T-helper 9 cell (primary cell): ENCODE measurements around the gene DUSP14.
A peak's percentile ranks its signal among the peaks of the same experiment; 100 is the strongest.
"Not testable (repeated sequence)": the region's sequence is repeated elsewhere in the genome, so short reads cannot be mapped to it uniquely, and the experiment has no call there.

Experiments used
- DNase-seq: peaks from one replicate; pipeline ENCODE4 v3.0.0-alpha.2; 2020

DUSP14 gene

DNA sequence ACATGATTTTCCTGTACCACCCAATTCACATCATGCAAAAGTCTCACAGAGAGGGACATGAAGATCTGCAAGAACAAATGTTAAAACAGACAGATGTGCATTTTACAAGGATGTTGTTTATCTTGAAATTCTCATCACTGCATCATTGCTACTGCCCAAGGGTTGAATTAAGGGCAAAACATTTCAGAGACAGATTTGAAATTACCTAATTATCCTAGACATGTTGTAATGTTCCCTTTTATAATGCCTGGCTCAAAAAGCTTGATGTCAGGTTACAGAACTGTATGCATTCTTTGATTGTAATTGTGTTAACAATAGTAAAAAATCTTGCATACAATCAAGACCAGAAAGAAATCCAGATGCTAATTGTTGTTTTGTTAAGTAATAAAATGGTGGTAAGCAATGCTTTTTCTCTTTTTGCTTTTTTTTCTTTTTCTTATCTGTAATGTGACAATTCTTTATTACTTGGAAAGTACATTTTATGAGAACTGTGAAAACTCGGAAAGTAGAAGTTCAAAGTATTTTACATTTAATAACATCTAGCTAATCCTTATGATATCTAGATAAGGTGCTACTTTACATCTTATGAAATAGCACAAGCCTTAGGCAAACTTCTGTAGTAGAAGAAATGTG is 3.6 kb upstream of the DUSP14 start:
- no peak for DNase-seq

DNA sequence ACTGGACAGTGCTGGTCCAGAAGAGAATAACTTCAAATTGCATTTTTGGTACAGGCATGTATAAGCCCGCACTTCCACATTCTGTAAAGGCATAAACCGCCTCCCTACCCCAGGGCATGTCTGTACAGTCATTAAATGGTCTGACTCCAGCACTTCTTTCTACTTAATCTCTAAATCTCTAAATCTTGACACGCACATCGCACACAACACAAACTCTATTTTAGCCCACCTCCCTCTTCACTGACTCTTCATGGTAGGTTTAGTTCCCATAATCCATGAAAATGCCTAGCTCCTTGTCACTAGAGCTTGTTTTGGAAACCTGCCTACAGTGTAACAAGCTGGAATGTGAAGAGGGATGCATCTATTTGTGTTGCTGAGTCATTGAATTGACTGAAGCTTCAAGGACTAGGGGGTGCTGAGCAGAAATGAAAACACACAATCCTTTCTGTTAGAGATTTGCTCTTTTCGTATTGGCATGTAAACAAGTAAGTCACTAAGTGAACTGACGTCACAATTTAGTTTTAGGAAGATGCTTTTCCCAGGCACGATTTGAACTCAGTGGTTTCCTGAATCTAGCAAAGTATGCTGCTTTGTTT is 1.6 kb upstream of the DUSP14 start:
- DNase-seq: no peak

DNA sequence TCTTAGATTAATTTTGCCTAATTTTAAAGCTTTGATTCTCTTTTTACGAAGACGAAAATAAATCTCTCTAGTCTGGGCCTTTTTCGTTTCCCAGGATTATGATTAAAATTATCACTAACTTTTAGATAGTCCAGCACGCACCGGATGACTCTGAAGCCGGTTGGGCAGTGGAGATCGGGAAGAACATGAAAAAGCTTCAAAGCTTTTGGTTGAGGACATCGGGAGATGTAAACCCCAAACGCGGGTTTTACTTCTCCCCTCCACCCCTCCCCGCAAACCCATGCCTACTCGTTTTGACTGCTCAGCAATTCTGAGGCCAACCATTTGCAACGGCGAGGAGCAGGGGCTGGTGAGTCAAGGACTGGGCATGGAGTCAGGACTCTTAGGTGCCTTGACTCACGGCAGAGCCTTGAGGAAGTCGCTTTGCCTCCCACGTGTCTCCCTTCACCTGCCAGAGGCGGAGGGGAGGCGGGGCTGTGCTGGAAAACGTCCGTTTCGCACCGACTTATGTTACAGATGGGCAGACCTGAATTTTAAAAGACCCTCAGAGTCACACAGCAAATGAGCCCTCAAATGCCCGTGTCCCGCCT is 989 bp upstream of the DUSP14 start:
- DNase-seq: peak; percentile 42

DNA sequence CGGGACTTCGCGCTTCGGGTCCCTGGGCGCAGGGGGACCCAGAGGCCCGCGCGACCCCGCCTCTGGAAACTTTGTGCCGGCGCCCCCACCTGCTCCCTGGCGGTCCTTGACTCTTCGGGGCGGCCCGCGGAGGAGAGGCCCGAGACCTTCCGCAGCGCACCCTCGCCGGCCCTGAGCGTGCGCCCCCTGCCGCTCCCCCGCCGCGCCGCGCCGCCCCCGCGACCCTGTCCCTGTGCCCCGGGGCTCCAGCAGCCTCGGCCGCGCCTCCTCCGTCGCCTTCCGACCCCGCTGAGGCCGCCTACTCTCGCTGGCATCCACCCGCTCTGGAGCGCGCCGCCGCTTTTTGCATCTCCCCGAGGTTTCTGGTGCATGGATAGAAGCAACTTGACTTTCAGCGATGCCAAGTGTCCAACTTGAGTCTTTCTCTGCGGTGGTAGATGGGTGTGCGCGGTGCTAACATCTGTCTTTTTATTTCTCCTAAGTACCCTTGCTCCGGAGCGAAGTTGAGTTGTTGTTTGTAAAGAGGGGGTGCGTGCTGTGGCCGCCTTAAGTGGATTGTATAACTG is 414 bp downstream of the DUSP14 start:
- peak; percentile 65 for DNase-seq

DNA sequence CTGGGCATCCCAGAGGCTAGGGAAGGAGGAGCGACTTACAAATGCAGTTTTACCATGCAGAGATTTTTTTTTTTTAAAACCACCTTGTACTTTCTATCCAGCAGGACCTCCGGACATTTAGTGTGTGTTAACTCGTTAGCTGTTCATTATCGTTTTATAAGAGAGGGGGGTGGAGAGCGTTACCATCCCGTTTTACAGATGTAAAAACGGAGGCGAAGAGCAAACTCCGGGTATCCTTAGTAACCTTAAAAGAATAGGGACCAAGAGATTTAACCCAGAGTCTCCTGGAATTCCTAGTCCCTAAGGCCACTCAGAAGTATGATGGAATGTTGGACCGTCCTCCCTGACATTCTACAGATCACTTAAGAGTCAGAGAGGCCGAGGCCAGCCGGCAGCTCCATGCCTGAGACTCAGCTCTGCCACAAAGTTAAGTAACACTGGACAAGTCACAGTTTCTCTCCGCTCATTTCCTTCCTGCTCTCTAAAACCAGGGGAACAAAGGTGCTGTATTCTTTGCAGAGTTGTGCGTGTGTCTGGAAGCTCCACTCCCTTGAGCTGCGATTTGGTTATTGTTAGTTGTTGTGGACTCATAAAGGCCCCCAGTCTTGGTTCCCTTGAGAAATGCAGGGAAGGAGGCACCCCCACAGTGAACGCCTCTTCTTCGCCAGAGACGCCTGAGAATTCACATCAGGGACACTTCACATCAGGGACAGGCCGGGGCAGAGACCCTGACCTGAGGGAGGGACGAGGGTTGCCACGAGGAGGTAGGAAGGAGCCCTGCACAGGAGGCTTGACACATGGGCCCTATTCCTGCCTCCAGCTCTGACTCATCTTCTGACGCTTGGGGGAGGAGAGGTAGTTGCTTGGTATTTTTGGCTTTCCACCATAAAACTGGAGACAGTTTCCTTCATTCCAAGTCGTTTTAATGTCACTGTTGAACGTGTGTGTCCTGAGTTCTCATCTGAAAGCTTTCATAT is 1.2 kb downstream of the DUSP14 start:
- DNase-seq: no peak

DNA sequence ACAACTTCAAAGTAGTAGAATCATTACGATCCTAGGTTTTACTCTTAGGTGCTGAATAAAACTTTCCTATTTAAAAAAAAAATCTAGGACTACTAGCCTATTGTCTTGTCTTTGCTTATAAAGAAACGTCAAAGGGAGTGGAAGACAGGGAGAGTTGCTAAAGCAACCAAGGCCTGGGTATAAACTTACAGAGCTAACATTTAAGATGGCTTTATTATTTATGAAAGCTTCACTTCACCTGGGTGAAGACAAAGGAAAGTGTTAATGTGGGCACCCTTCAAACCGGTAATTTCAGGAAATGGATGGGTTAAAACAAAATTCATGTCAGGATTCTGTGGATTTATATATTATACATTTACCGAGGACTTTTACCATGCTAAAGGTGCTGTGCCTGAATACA is 2.5 kb downstream of the DUSP14 start:
- DNase-seq: no peak

DNA sequence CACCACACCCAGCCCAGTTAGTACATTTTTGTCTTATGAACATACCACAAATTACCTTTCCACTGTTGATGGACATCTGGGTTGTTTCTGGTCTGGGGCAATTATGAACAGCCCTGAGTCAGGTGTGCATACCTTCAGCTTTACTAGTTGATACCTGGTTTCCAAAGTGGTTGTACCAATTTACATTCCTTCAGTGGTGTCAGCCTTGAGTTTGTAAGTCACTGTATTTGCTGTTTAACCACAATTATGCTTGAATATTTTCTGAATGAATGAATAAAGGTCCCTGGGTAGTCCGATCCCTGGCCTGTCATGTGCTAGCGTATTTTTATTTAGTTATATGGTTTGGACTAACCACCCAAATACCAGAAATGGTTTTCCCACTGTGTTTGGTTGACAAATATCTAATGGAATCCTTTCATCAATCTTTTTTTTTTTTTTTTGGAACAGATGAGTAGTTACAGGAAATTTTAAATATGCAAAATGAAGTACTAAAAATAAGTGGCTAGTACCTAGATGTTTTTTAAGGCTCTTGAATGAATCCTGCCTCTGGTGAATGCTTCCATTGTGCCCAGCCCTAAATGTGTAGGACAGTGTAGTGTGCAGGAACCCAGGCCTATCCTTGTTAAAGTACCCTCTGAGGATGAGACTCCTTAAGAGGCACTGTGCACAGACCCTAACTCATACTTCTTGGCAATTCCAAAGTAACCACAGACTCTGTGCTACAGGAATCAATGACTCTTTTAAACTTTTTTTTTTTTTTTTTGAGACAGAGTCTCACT is 3.7 kb downstream of the DUSP14 start:
- no peak for DNase-seq

DNA sequence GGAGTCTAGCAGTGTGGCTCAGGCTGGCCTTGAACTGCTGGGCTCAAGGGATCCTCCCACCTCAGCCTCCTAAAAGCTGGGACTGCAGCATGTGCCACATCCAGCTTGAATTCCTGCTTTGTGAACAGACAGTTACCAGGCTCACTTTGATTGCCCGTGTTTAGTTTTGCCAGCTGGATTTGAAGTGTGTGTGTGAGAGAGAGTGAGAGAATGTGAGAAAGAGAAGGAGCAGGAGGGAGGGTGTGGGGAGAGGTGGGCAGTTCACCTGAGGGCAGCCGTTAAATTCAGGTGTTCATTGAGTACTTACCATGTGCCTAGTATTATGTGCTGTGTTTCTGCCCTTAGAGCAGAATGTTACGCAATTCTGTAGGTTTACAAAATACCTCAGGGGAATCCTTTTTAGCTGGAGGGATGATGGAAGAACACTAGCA is 4.7 kb downstream of the DUSP14 start:
- DNase-seq: no peak

DNA sequence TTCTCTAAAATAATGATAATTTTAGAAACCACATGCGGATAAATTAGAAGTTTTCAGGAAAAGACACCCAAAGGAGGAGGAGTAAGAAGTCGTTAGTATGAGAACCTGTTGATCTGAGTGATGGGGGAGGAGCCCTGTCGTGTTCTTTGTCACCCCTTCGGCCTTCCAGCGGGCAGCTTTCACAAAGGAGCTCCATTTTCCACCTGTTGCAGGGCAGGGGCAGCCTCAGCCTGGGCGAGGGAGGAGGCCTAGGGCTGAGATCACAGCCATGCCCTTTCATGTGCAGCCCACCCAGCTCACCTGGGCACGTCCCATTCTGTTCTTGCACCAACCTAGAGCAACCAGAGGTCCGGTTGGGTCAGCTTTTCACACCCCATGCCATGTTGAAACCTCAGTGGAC is 5.3 kb downstream of the DUSP14 start:
- no peak for DNase-seq

DNA sequence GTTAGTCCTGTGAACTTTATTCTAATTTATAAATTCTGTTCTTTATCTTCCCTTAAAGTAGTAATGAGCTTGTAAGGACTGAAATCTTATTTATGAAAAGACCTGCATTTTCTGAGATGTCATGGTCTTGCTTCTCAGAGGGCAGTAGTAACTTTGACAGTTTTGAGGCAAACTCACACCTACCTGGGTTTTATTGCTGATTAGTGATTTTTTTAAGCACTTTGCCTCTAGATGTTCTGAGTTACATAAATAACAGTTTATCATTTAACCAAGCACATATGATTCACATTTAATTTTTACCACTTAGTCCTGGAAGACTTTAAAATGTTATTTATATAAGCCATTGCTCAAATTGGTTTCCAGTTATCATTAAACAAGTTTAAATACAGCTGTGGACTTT is 10.7 kb downstream of the DUSP14 start:
- DNase-seq: no peak

DNA sequence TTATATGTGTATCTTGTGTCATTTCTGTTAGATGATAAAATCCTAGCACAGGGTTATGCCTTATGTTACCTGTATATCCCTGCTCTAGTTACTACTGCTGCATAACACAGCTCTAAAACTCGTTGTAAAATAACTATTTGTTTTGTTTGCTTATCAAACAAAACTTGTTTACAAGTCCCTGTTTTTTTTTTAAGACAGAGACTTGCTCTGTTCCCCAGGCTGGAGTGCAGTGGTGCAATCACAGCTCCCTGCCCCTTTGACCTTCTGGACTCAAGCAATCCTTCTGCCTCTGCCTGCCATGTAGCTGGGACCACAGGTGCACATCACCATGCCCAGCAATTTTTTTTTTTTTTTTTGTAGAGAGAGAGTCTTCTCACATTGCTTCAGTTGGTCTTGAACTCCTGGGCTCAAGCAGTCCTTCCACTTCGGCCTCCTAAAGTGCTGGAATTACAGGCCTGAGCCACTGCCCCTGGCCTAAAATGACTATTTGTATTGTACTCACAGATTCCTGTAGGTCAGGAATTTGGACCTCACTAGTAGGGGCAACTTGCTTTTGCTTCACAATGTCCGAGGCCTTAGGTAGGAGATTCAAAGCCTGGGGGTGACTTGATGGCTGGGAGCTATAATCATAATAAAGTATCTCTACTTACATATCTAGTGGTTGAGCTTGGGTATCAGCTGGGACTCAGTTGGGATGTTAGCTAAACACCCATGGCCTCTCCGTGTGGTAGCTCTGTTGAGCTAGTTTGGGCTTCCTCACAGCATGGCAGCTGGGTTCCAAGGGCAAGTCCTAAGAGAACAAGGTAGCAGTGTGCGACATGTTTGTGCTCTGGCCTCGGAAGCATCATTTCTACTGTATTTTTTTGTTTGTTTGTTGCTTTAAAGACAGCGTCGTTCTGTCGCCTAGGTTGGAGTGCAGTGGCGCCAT is 12.6 kb downstream of the DUSP14 start:
- DNase-seq: no peak

DNA sequence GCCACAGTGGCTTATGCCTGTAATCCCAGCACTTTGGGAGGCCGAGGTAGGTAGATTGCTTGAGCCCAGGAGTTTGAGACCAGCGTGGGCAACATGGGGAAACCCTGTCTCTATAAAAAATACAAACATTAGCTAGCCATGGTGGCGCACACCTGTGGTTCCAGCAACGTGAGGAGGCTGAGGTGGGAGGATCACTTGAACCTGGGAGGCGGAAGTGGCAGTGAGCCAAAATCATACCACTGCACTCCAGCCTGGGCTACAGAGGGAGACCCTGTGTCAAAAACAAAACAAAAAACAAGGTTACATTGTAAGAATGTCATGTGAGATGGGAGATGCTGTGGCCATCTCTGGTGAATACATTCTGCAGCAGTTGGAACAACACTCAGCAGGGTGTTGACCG is 13.5 kb downstream of the DUSP14 start:
- no peak for DNase-seq

DNA sequence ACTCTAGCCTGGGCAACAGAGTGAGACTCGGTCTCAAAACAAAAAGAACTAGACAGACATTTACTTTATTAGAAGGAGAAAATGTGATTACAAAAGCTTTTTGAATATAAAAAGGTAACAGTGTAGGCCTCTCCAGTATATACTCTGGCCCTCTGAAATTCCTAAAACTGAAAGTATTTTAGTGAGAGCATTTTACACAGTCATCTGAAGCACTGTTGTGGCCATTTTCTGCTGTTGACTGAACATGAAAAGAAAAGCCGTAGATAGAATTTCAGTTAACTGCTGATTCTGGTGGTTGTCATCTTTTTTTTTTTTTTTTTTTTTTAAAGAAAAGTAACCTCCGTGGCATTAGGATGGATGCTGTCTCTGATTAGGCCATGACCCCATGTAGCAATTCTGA is 15.6 kb downstream of the DUSP14 start:
- DNase-seq: no peak

DNA sequence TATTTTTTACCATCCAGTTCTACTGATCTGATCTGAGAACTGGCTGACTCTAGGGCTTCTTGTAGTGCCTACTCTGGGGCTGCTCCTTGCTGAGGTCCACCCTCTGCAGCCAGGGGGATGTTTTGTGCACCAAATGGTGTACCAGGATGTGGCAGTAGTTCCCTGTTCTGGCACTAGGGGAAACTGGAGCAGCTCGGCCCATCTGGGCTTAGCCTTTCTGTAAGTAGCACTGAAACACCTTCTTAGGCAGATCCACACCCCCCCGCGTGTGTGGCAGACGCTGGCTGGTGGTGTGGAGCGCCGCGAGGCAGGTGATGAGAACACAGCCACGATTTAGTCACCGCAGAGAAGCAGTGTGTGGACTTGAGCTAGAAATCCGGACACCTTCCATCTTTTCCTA is 17.0 kb downstream of the DUSP14 start:
- no peak for DNase-seq

DNA sequence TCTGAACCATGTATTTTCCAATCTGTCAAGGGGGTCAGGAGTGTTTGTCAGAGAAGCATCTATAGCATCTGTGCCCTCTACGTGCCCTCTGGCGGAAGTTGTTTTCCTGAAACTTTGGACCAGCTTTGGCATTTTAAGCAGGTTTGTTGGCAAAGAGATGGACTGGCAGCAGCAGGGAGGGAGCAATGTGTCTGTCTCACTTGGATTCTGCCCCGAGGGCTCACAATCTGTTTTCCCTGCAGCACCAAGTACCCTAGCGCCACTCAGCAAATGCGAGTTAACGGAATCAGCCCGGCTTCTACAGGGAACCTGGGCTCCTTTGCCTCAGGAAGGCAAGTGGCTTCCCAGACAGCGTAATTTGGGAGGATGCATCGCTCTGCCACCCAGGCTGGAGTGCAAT is 17.4 kb downstream of the DUSP14 start:
- DNase-seq: no peak

DNA sequence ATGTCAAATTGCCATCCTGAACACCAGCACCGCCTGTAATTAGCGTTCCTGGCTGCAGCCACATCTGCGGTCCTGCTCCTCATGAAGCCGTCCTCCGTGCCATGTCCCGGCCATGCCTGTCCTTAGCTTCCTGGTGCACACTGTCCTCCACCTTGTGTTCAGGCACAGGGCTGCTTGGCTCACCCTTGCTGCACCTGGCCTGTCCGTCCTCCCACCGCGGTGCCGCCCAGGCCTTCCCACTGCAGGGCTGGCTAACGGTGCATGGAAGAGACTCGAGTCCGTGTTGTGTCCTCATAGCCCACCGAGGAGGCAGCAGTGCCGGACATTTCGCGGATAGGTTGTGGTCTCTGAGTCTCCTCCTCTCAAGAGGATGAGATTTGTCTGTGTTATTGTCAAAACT is 20.4 kb downstream of the DUSP14 start:
- no peak for DNase-seq

DNA sequence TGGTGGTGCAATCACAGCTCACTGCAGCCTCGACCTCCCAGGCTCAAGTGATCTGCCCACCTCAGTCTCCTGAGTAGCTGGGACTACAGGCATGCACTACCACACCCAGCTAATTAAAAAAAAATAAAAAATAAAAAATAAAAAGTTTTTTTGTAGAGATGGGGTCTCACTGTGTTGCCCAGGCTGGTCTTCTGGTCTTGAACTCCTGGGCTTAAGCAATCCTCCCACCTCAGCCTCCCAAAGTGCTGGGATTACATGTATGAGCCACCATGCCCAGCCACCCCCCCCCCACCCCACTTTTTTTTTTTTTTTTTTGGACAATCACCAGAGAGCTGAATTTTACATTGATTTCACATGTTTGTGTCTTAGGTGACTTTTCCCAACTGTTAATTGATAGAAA is 22.0 kb downstream of the DUSP14 start:
- not testable (repeated sequence) for DNase-seq

DNA sequence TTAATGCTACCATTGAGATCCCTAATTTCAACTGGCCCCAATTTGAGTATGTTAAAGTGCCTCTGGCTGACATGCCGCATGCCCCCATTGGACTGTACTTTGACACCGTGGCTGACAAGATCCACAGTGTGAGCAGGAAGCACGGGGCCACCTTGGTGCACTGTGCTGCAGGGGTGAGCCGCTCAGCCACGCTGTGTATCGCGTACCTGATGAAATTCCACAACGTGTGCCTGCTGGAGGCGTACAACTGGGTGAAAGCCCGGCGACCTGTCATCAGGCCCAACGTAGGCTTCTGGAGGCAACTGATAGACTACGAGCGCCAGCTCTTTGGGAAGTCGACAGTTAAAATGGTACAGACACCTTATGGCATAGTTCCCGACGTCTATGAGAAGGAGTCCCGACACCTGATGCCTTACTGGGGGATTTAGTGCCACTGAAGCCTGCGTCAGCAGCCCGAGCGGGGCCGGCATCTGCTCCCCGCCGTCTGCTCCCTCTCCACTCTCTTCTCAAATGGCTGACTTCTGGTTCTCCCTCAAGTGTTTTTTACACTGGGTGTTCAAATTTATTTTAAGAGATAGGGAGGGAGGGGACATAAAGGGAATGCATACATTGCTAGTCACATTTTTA is 22.9 kb downstream of the DUSP14 start:
- no peak for DNase-seq

DNA sequence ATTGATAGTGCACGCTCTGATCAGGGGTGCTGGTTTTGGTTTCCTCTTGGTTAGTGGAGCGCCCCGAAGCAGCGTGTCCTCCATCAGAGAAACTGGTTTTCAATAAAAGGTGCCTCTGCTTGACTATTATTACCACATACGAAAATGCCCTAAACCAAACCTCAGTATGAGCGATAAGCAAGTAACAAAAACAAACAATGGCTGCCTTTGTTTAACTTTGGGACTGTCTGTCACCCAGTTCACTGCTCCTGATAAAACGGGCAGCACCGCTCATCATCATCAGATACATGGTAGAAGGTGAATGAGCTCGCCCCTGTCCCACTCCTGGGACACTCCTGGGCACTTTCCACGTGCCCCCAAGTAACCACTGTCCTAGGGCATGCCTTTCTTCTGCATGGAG is 24.0 kb downstream of the DUSP14 start:
- no peak for DNase-seq

DNA sequence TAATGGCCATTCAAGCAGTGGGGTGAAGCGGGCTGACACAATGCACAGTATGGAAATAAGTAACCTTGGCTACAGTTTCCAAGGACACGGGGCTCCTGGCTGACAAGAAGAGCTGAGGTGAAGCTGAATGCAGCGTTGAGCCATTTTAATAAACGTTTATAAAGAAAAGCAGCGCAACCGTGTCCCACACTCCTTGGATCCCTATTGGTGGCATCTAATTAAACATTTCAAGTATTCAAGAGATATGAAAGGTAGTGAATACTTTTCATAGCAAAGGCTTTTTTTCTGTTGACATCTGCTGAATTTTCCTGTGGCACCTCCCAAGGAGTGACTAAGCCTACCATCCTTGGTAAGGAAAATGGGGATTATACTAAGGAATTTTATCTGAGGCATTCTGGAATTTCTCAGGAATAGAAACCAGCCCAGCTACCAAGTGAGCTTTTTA is 26.5 kb downstream of the DUSP14 start:
- DNase-seq: no peak

DNA sequence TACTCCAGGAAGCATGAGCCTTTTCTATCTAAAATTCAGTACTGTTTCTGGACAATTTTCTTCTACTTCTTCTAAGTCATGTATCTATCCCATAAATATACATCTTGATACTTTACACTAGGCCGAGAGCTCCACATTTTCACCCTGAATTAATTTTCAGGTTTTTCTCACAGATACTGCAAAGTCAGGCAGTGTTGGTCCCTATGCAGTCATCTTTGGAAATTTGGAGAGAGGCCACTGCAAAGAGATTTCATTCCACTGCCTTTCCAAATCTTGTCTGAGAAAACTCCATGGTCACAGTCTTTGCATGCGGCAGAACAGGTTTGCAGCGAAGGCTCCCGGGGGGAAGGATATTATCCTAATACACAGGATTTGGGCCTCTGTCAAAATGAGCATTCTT is 28.2 kb downstream of the DUSP14 start:
- DNase-seq: no peak
